ENCODE measurements around the gene CAMTA2.

The CAMTA2 gene

DNA sequence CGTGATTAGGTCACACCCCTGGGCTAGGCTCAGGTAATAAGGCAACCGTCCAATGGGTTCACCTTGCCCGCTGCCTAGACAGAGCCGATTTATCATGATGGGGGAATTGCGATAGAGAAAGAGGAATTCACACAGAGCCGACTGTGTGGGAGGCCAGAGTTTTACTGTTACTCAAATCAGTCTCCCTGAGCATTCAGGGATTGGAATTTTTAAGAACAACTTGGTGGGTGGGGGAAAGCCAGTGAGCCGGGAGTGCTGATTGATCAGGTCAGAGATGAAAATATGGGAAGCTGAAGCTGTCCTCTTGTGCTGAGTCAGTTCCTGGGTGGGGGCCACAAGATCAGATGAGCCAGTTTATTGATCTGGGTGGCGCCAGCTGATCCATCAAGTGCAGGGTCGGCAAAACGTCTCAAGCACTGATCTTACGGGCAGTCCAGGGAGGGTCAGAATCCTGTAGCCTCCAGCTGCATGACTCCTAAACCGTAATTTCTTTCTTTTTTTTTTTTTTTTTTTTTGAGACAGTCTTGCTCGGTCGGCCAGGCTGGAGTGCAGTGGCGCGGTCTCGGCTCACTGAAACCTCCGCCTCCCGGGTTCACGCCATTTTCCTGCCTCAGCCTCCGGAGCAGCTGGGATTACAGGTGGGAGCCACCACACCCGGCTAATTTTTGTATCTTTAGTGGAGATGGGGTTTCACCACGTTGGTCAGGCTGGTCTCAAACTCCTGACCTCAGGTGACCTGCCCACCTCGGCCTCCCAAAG, 60.7 kb downstream of the CAMTA2 start:
- DNase-seq = peak; percentile 90

GRCh38 chr17:4921320-4921719, 66.2 kb downstream of the CAMTA2 start:
- DNase-seq = no peak

- peak; percentile 94 for DNase-seq
These were observed 67.0 kb downstream of the CAMTA2 start for GRCh38 chr17:4920351-4921048.

DNA sequence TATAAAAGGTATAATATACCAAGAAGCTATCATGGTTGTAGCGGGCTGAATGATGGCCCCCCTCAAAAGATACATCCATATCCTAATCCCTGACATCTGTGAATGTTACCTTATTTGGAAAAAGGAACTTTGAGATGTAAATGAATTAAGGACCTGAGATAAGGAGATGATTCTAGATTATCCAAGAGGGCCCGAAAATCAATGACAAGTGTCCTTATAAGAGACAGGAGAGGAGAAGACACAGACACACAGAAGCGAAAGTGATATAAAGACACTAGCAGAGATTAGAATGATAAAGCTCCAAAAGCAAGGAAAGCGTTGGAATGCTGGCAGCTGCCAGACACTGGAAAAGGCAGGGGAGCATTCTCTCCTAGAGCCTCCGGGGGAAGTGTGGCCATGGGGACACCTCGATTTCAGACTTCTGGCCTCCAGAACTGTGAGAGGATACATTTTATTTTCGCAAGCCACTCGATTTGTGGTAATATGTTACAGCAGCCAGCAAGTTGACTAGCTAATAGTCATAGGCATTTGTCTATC, 67.9 kb downstream of the CAMTA2 start:
- no peak for DNase-seq

All from inflammatory macrophage treated with lipopolysaccharide for 4 hours (primary cell).